ENCODE results near the gene C2CD3. TPM values are rescaled to one million over a fixed set of nuclear protein-coding genes. Genes with fewer than 3 reads are reported as not detected.

The C2CD3 gene
- total RNA-seq, 1 experiment from 2014 or later: 8.4 TPM

Other genes starting within 250 kb of the C2CD3 start
- not detected in 2 replicates for gene DNAJB13, start 220.0 kb downstream of the C2CD3 start, total RNA-seq (2014; rRNA removed; shearing (Covaris generic))
- gene UCP2, start 188.2 kb downstream of the C2CD3 start, total RNA-seq (2014; rRNA removed; shearing (Covaris generic)): 0.35 and 3.7 TPM in 2 replicates
- gene UCP3, start 161.9 kb downstream of the C2CD3 start, total RNA-seq (2014; rRNA removed; shearing (Covaris generic)): not detected in 2 replicates
- gene PPME1, start 287 bp upstream of the C2CD3 start, total RNA-seq (2014; rRNA removed; shearing (Covaris generic)): 33.1 and 33.5 TPM in 2 replicates
- gene P4HA3, start 140.6 kb upstream of the C2CD3 start, total RNA-seq (2014; rRNA removed; shearing (Covaris generic)): 0.17 and 0.27 TPM in 2 replicates
- 2.2 and 3.7 TPM in 2 replicates for gene PGM2L1, start 227.4 kb upstream of the C2CD3 start, total RNA-seq (2014; rRNA removed; shearing (Covaris generic))